ENCODE measurements around the gene OR1F1. TPM values are rescaled to one million over a fixed set of nuclear protein-coding genes. Genes with fewer than 3 reads are reported as not detected.

OR1F1 gene
- total and polyA plus RNA-seq, 9 of the 15 experiments (the other 6 are each of a cell fraction or from before 2014, with no cell fraction given) = 0.15 to 0.61 (median 0.35) TPM; not detected in 3

GRCh38 chr16:3152991-3153368, 35.0 kb upstream of the OR1F1 start (continued):
- TF ChIP-seq, protein P1, sequence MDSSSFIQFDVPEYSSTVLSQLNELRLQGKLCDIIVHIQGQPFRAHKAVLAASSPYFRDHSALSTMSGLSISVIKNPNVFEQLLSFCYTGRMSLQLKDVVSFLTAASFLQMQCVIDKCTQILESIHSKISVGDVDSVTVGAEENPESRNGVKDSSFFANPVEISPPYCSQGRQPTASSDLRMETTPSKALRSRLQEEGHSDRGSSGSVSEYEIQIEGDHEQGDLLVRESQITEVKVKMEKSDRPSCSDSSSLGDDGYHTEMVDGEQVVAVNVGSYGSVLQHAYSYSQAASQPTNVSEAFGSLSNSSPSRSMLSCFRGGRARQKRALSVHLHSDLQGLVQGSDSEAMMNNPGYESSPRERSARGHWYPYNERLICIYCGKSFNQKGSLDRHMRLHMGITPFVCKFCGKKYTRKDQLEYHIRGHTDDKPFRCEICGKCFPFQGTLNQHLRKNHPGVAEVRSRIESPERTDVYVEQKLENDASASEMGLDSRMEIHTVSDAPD (CRISPR knock-in tag; IDR thresholded peaks at IDR 0.05) = no peak
- TF ChIP-seq ZNF785 (CRISPR knock-in tag; IDR thresholded peaks at IDR 0.05) (no peak), SAFB2 (IDR thresholded peaks at IDR 0.05; ENCODE audit: borderline replicate concordance, low read depth, low read length, severe bottlenecking) (no peak), THAP7 (CRISPR knock-in tag; IDR thresholded peaks at IDR 0.05) (no peak), ZNF318 (IDR thresholded peaks at IDR 0.05; ENCODE audit: borderline replicate concordance in 1 of 2, low read depth in 1 of 2) (no peak), CREBBP (IDR thresholded peaks at IDR 0.05; ENCODE audit: low read depth, low read length) (no peak), HLTF (IDR thresholded peaks at IDR 0.05) (no peak), FOXO4 (CRISPR knock-in tag; IDR thresholded peaks at IDR 0.05) (no peak), GATA2 (CRISPR knock-in tag; IDR thresholded peaks at IDR 0.05) (no peak), ZNF24 (IDR thresholded peaks at IDR 0.05) (no peak), FOXP1 (CRISPR knock-in tag; IDR thresholded peaks at IDR 0.05) (no peak), IFI16 (CRISPR knock-in tag; IDR thresholded peaks at IDR 0.05) (no peak)
- TF ChIP-seq, protein P2, sequence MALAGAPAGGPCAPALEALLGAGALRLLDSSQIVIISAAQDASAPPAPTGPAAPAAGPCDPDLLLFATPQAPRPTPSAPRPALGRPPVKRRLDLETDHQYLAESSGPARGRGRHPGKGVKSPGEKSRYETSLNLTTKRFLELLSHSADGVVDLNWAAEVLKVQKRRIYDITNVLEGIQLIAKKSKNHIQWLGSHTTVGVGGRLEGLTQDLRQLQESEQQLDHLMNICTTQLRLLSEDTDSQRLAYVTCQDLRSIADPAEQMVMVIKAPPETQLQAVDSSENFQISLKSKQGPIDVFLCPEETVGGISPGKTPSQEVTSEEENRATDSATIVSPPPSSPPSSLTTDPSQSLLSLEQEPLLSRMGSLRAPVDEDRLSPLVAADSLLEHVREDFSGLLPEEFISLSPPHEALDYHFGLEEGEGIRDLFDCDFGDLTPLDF (CRISPR knock-in tag; IDR thresholded peaks at IDR 0.05) = no peak
